Astrocyte (in vitro differentiated cells and primary cell): ENCODE results near the gene ZKSCAN1. TPM values are rescaled to one million over a fixed set of nuclear protein-coding genes. Genes with fewer than 3 reads are reported as not detected.
A peak's percentile ranks its signal among the peaks of the same experiment; 100 is the strongest.

Experiments
- DNase-seq: peaks from one replicate; pipeline ENCODE4 v3.0.0-alpha.2; 2010; ENCODE audit warnings: low read depth
- FAIRE-seq: peaks from 2 replicates; lab custom pipeline; 2011; peaks lifted over from hg19 to GRCh38; lab: Jason Lieb, UNC
- H2AFZ ChIP-seq: 2 replicates; pipeline ENCODE4 v1.6.0; 2012; ENCODE audit warnings: low read depth, low read length, inconsistent platforms
- H3K27ac ChIP-seq: 2 replicates; pipeline ENCODE4 v1.5.1; 2011; ENCODE audit warnings: low read depth, low read length, inconsistent platforms
- H3K27me3 ChIP-seq: 2 replicates; pipeline ENCODE4 v1.6.0; 2011; ENCODE audit warnings: low read length, inconsistent platforms; ENCODE audit not compliant: insufficient read depth
- H3K36me3 ChIP-seq: 2 replicates; pipeline ENCODE4 v1.5.1; 2011; ENCODE audit warnings: low read length, inconsistent platforms; ENCODE audit not compliant: insufficient read depth
- H3K4me1 ChIP-seq: 2 replicates; pipeline ENCODE4 v1.5.1; 2011; ENCODE audit warnings: low read length, inconsistent platforms; ENCODE audit not compliant: insufficient read depth
- H3K4me2 ChIP-seq: 2 replicates; pipeline ENCODE4 v1.6.0; 2012; ENCODE audit warnings: low read length, inconsistent platforms
- H3K4me3 ChIP-seq: 2 replicates; pipeline ENCODE4 v1.5.1; 2011; ENCODE audit warnings: low read depth, mild to moderate bottlenecking, low read length, inconsistent platforms; ENCODE audit not compliant: insufficient read depth
- H3K79me2 ChIP-seq: 2 replicates; pipeline ENCODE4 v1.6.0; 2012; ENCODE audit warnings: mild to moderate bottlenecking, low read length, inconsistent platforms; ENCODE audit not compliant: insufficient read depth
- H3K9ac ChIP-seq: 2 replicates; pipeline ENCODE4 v1.6.0; 2012; ENCODE audit warnings: mild to moderate bottlenecking, low read length, inconsistent platforms
- H3K9me3 ChIP-seq: 2 replicates; pipeline ENCODE4 v1.5.1; 2012; ENCODE audit warnings: low read depth, mild to moderate bottlenecking, low read length, inconsistent platforms; ENCODE audit not compliant: insufficient read depth
- H4K20me1 ChIP-seq: 2 replicates; pipeline ENCODE4 v1.6.0; 2012; ENCODE audit warnings: low read length, inconsistent platforms; ENCODE audit not compliant: insufficient read depth
- H3K27ac Mint-ChIP-seq: one replicate; pipeline ENCODE4 v1.8.0; 2021; ENCODE audit warnings: mild to moderate bottlenecking, mixed read lengths; ENCODE audit not compliant: unreplicated experiment
- H3K27me3 Mint-ChIP-seq: one replicate; pipeline ENCODE4 v1.8.0; 2021; ENCODE audit warnings: low read depth, mixed read lengths; ENCODE audit not compliant: unreplicated experiment
- H3K36me3 Mint-ChIP-seq: one replicate; pipeline ENCODE4 v1.8.0; 2021; ENCODE audit warnings: low read depth, mixed read lengths; ENCODE audit not compliant: unreplicated experiment
- H3K4me1 Mint-ChIP-seq: one replicate; pipeline ENCODE4 v1.8.0; 2021; ENCODE audit warnings: low read depth, mixed read lengths; ENCODE audit not compliant: unreplicated experiment
- H3K4me3 Mint-ChIP-seq: one replicate; pipeline ENCODE4 v1.8.0; 2021; ENCODE audit warnings: mild to moderate bottlenecking, moderate library complexity, mixed read lengths; ENCODE audit not compliant: unreplicated experiment
- H3K9me3 Mint-ChIP-seq: one replicate; pipeline ENCODE4 v1.8.0; 2021; ENCODE audit warnings: mild to moderate bottlenecking, mixed read lengths; ENCODE audit not compliant: unreplicated experiment
- EZH2 ChIP-seq: IDR thresholded peaks from 2 replicates; pipeline ENCODE4 v1.6.1; 2012; ENCODE audit warnings: mild to moderate bottlenecking, low read length, inconsistent platforms; ENCODE audit not compliant: insufficient read depth
- total RNA-seq: library from RNA; stranded (reverse); gene quantifications from 2 replicates; pipeline ENCODE4 v1.2.1, GENCODE V29; 2021
- TF ChIP-seq, protein P1 (sequence below): IDR thresholded peaks from 2 replicates; pipeline ENCODE4 v1.5.1; 2011; ENCODE audit warnings: low read depth, mild to moderate bottlenecking, inconsistent platforms, low read length, moderate library complexity; ENCODE audit not compliant: insufficient read depth

Gene ZKSCAN1
- total RNA-seq, 1 donor from 2014 or later: 70.8 TPM

DNA sequence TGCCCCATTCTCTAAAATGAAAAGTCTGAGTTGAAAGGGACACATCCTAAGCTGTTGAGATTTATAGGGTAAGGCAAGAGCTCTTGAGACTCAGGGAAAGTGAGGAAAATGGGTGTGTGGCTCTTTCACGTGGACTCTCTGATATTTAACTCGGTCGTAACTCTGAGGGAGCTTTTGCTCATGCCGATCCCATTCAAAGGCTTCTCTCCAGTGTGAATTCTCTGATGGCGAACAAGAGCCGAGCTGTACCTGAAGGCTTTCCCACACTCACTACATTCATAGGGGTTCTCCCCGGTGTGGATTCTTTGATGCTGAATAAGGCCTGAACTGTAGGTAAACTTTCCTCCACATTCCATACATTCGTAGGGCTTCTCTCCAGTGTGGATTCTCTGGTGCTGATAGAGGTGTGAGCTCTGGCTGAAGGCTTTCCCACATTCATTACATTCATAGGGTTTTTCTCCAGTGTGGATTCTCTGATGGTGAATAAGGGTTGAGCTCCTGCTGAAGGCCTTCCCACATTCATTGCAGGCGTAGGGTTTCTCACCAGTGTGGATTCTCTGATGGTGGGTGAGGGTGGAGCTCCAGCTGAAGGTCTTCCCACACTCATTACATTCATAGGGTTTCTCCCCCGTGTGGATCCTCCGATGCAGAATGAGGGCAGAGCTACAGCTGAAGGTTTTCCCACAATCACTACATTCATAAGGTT, 55.8 kb downstream of the ZKSCAN1 start:
- H3K27me3 ChIP-seq: no peaks in the 10 kb centered on the region
- no peaks in the 10 kb centered on the region for H3K27me3 Mint-ChIP-seq
- H3K4me1 Mint-ChIP-seq: no peaks in the 10 kb centered on the region
- no peak for FAIRE-seq
- no peaks in the 10 kb centered on the region for H3K4me1 ChIP-seq
- peaks cover 31% of the 10 kb centered on the region for H3K79me2 ChIP-seq
- H4K20me1 ChIP-seq: peaks cover 22% of the 10 kb centered on the region
- no peak for DNase-seq
- no peak overlapping the region for H3K4me2 ChIP-seq
- H3K4me3 ChIP-seq: peak overlapping the region; percentile 3
- no peak for TF ChIP-seq EZH2
- TF ChIP-seq, protein P1, sequence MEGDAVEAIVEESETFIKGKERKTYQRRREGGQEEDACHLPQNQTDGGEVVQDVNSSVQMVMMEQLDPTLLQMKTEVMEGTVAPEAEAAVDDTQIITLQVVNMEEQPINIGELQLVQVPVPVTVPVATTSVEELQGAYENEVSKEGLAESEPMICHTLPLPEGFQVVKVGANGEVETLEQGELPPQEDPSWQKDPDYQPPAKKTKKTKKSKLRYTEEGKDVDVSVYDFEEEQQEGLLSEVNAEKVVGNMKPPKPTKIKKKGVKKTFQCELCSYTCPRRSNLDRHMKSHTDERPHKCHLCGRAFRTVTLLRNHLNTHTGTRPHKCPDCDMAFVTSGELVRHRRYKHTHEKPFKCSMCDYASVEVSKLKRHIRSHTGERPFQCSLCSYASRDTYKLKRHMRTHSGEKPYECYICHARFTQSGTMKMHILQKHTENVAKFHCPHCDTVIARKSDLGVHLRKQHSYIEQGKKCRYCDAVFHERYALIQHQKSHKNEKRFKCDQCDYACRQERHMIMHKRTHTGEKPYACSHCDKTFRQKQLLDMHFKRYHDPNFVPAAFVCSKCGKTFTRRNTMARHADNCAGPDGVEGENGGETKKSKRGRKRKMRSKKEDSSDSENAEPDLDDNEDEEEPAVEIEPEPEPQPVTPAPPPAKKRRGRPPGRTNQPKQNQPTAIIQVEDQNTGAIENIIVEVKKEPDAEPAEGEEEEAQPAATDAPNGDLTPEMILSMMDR: no peak
- peaks cover 51% of the 10 kb centered on the region for H3K9me3 ChIP-seq
- no peak overlapping the region for H3K4me3 Mint-ChIP-seq
- H3K36me3 ChIP-seq: peaks cover 65% of the 10 kb centered on the region
- peaks cover 41% of the 10 kb centered on the region for H3K9me3 Mint-ChIP-seq
- H3K36me3 Mint-ChIP-seq: peaks cover 59% of the 10 kb centered on the region
- H3K27ac Mint-ChIP-seq: no peak overlapping the region
- H2AFZ ChIP-seq: no peak overlapping the region
- no peak overlapping the region for H3K9ac ChIP-seq
- H3K27ac ChIP-seq: no peak overlapping the region

GRCh38 chr7:100072462-100072861, 57.1 kb downstream of the ZKSCAN1 start:
- no peak overlapping the region for H3K27ac ChIP-seq
- no peaks in the 10 kb centered on the region for H3K27me3 Mint-ChIP-seq
- FAIRE-seq: no peak
- no peak for DNase-seq
- peaks cover 32% of the 10 kb centered on the region for H4K20me1 ChIP-seq
- H3K4me1 Mint-ChIP-seq: peaks cover 4% of the 10 kb centered on the region
- H3K9me3 ChIP-seq: peaks cover 54% of the 10 kb centered on the region
- H3K9ac ChIP-seq: no peak overlapping the region
- H3K4me3 ChIP-seq: no peak overlapping the region
- H3K27me3 ChIP-seq: no peaks in the 10 kb centered on the region
- H3K27ac Mint-ChIP-seq: no peak overlapping the region
- TF ChIP-seq, protein P1: no peak
- no peak for TF ChIP-seq EZH2
- H3K36me3 Mint-ChIP-seq: peaks cover 68% of the 10 kb centered on the region
- peaks cover 76% of the 10 kb centered on the region for H3K36me3 ChIP-seq
- no peak overlapping the region for H3K4me2 ChIP-seq
- H2AFZ ChIP-seq: no peak overlapping the region
- H3K9me3 Mint-ChIP-seq: peaks cover 41% of the 10 kb centered on the region
- H3K79me2 ChIP-seq: peaks cover 44% of the 10 kb centered on the region
- no peaks in the 10 kb centered on the region for H3K4me1 ChIP-seq
- H3K4me3 Mint-ChIP-seq: no peak overlapping the region

- Histone ChIP-seq H3K9me3 (peaks cover 46% of the 10 kb centered on the region), H3K79me2 (peaks cover 66% of the 10 kb centered on the region), H3K9ac (no peak overlapping the region), H3K4me1 (peaks cover 7% of the 10 kb centered on the region), H3K27me3 (no peaks in the 10 kb centered on the region), H3K4me3 (no peak overlapping the region), H4K20me1 (peaks cover 50% of the 10 kb centered on the region), H3K27ac (no peak overlapping the region), H3K4me2 (no peak overlapping the region), H3K36me3 (peaks cover 81% of the 10 kb centered on the region), H2AFZ (no peak overlapping the region)
- H3K9me3 Mint-ChIP-seq: peaks cover 38% of the 10 kb centered on the region
- H3K4me3 Mint-ChIP-seq: no peak overlapping the region
- DNase-seq (no peak), FAIRE-seq (no peak)
- TF ChIP-seq EZH2: no peak
- H3K4me1 Mint-ChIP-seq: peaks cover 16% of the 10 kb centered on the region
- no peaks in the 10 kb centered on the region for H3K27me3 Mint-ChIP-seq
- no peak overlapping the region for H3K27ac Mint-ChIP-seq
- peaks cover 64% of the 10 kb centered on the region for H3K36me3 Mint-ChIP-seq
These were observed 59.4 kb downstream of the ZKSCAN1 start for GRCh38 chr7:100074841-100075240.
